ENCODE measurements around the gene CPN2. TPM values are rescaled to one million over a fixed set of nuclear protein-coding genes. Genes with fewer than 3 reads are reported as not detected.

The CPN2 gene
- total RNA-seq, 4 donors from 2014 or later, result not detected

- H3K27ac ChIP-seq (replicated peaks in 1 of 4), result no peak overlapping the region
- no peaks in the 10 kb centered on the region for H3K9me3 ChIP-seq
- peaks cover 0 to 6% (median 0%) of the 10 kb centered on the region in 4 donors for H3K27me3 ChIP-seq
- H3K36me3 ChIP-seq, result no peaks in the 10 kb centered on the region
- 83% methylated on average over 7 of the region's 7 CpGs for WGBS
- DNase-seq (ENCODE audit: extremely low spot score), result no peak
- H3K4me3 ChIP-seq, result no peak overlapping the region
- intact Hi-C loops (cut with DNase I), result no loop called here
- TF ChIP-seq POLR2A (IDR thresholded peaks at IDR 0.05; ENCODE audit: low read depth) (no peak), POLR2AphosphoS5 (IDR thresholded peaks at IDR 0.05) (no peak)
- TF ChIP-seq, protein P1, sequence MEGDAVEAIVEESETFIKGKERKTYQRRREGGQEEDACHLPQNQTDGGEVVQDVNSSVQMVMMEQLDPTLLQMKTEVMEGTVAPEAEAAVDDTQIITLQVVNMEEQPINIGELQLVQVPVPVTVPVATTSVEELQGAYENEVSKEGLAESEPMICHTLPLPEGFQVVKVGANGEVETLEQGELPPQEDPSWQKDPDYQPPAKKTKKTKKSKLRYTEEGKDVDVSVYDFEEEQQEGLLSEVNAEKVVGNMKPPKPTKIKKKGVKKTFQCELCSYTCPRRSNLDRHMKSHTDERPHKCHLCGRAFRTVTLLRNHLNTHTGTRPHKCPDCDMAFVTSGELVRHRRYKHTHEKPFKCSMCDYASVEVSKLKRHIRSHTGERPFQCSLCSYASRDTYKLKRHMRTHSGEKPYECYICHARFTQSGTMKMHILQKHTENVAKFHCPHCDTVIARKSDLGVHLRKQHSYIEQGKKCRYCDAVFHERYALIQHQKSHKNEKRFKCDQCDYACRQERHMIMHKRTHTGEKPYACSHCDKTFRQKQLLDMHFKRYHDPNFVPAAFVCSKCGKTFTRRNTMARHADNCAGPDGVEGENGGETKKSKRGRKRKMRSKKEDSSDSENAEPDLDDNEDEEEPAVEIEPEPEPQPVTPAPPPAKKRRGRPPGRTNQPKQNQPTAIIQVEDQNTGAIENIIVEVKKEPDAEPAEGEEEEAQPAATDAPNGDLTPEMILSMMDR (IDR thresholded peaks at IDR 0.05), result no peak
- no peaks in the 10 kb centered on the region for H3K4me1 ChIP-seq
Observed at GRCh38 chr3:194355379-194355778, 4.3 kb upstream of the CPN2 start.

GRCh38 chr3:194354315-194354714, 3.2 kb upstream of the CPN2 start:
- TF ChIP-seq POLR2A (IDR thresholded peaks at IDR 0.05; ENCODE audit: low read depth) (no peak), EP300 (IDR thresholded peaks at IDR 0.05) (no peak), POLR2AphosphoS5 (IDR thresholded peaks at IDR 0.05) (no peak)
- TF ChIP-seq, protein P1 (IDR thresholded peaks at IDR 0.05), result no peak
- DNase-seq (ENCODE audit: extremely low spot score), result no peak
- intact Hi-C loops (cut with DNase I), result no loop called here

DNA sequence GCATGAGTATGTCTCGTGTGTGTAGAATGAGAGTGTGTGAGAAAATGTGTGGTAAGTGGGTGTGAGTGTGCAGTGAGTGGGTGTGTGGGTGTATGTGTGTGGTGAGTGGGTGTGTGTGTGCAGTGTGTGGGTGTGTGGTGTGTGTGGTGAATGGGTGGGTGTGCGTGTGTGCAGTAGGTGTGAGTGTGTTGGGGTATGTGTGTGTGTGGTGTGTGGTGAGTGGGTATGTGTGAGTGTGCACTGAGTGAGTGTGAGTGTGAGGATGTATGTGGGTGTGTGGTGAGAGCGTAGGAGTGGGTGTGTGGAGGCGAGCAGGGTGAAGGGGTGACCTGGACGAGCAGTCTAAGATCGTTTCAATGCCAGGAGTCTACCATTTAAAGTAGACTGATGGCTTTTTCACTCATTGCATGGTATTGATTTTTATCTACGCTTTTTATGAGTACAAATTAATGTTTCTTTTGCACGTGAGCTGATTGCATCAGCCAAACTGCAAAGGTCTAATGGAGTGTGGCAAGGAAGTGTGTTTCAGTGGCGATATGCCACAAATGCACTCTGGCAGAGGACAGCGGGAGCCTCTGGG, 1.6 kb upstream of the CPN2 start:
- Histone ChIP-seq H3K4me3 (no peak overlapping the region), H3K36me3 (no peaks in the 10 kb centered on the region), H3K9me3 (no peaks in the 10 kb centered on the region), H3K4me1 (no peaks in the 10 kb centered on the region), H3K27me3 (peaks cover 0 to 6% (median 0%) of the 10 kb centered on the region in 4 donors), H3K27ac (replicated peaks in 1 of 4) (no peak overlapping the region)
- WGBS, result 87% methylated on average over 10 of the region's 10 CpGs
- TF ChIP-seq, protein P1 (IDR thresholded peaks at IDR 0.05), result no peak
- TF ChIP-seq EP300 (IDR thresholded peaks at IDR 0.05), result no peak
- TF ChIP-seq POLR2AphosphoS5 (IDR thresholded peaks at IDR 0.05), result no peak
- TF ChIP-seq POLR2A (IDR thresholded peaks at IDR 0.05; ENCODE audit: low read depth), result no peak
- DNase-seq (ENCODE audit: extremely low spot score), result no peak
- intact Hi-C loops (cut with DNase I), result no loop called here

More at GRCh38 chr3:194354315-194354714, 3.2 kb upstream of the CPN2 start:
- Histone ChIP-seq H3K4me3 (no peak overlapping the region), H3K4me1 (no peaks in the 10 kb centered on the region), H3K36me3 (no peaks in the 10 kb centered on the region), H3K9me3 (no peaks in the 10 kb centered on the region), H3K27ac (replicated peaks in 1 of 4) (no peak overlapping the region), H3K27me3 (peaks cover 0 to 6% (median 0%) of the 10 kb centered on the region in 4 donors)
- WGBS, result 61% methylated on average over 2 of the region's 2 CpGs

DNA sequence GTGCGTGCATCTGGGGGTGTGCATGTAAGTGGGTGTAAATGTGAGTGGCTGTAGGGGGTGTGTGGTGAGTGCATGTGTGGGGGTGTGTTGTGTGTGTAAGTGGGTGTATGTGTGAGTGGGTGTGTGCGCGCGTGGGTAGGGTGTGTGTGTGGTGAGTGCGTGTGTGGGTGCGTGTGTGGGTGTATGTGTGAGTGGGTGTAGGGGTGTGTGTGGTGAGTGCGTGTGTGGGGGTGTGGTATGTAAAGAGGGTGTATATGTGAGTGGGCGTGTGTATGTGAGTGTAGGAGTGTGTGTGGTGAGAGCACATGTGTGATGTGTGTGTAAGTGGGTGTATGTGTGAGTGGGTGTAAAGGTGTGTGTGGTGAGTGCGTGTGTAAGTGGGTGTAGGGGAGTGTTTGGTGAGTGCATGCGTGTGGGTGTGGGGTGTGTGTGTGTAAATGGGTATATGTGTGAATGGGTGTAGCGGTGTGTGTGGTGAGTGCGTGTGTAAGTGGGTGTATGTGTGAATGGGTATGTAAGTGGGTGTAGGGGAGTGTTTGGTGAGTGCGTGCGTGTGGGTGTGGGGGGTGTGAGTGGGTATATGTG, 916 bp upstream of the CPN2 start:
- no peaks in the 10 kb centered on the region for H3K9me3 ChIP-seq
- DNase-seq (ENCODE audit: extremely low spot score), result no peak
- no peak overlapping the region for H3K4me3 ChIP-seq
- H3K4me1 ChIP-seq, result no peaks in the 10 kb centered on the region
- H3K27me3 ChIP-seq, result peaks cover 0 to 6% (median 0%) of the 10 kb centered on the region in 4 donors
- no peaks in the 10 kb centered on the region for H3K36me3 ChIP-seq
- WGBS, result 93% methylated on average over 14 of the region's 14 CpGs
- H3K27ac ChIP-seq (replicated peaks in 1 of 4), result no peak overlapping the region
- intact Hi-C loops (cut with DNase I), result no loop called here
- no peak for TF ChIP-seq POLR2AphosphoS5 (IDR thresholded peaks at IDR 0.05)
- no peak for TF ChIP-seq EP300 (IDR thresholded peaks at IDR 0.05)
- TF ChIP-seq, protein P1 (IDR thresholded peaks at IDR 0.05), result no peak
- no peak for TF ChIP-seq POLR2A (IDR thresholded peaks at IDR 0.05; ENCODE audit: low read depth)

- intact Hi-C loops (cut with DNase I), result no loop called here
- Histone ChIP-seq H3K27me3 (no peaks in the 10 kb centered on the region), H3K9me3 (no peaks in the 10 kb centered on the region), H3K36me3 (no peaks in the 10 kb centered on the region), H3K27ac (replicated peaks in 1 of 4) (no peak overlapping the region), H3K4me1 (no peaks in the 10 kb centered on the region), H3K4me3 (no peak overlapping the region)
- 85% methylated on average over 3 of the region's 3 CpGs for WGBS
- no peak for DNase-seq (ENCODE audit: extremely low spot score)
- TF ChIP-seq, protein P1 (IDR thresholded peaks at IDR 0.05), result no peak
- TF ChIP-seq POLR2AphosphoS5 (IDR thresholded peaks at IDR 0.05) (no peak), EP300 (IDR thresholded peaks at IDR 0.05) (no peak), POLR2A (IDR thresholded peaks at IDR 0.05; ENCODE audit: low read depth) (no peak)
Observed at GRCh38 chr3:194350726-194351071, 429 bp downstream of the CPN2 start.

All from esophagus muscularis mucosa (tissue), 4 donors.